Measurements from ENCODE around the gene IQSEC1.

The IQSEC1 gene

DNA sequence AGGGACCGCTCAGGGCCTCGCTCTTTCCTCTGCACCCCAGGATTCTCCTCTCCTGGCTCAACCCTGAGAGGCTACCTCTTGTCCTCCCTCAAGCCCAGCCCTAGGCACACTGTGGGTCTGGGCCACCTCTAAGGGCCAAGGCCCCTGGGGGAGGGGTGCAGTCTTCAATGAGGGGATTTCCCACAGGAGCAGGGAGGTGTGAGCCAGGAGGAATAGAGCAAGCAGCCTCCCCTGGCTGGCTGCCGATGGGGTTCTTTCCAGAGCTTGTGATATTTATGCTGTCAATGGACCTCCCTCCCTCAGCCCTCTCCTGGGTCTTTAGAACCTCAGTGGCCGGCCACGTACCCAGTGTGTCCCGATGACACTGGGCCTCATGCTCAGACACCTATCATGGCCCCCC lies 132.4 kb downstream of the IQSEC1 start:
- no peak for TF ChIP-seq GATA2 (IDR thresholded peaks at IDR 0.05; ENCODE audit: low read depth, low read length)
- TF ChIP-seq GATA3 (IDR thresholded peaks at IDR 0.05; ENCODE audit: low read depth, low read length): no peak

DNA sequence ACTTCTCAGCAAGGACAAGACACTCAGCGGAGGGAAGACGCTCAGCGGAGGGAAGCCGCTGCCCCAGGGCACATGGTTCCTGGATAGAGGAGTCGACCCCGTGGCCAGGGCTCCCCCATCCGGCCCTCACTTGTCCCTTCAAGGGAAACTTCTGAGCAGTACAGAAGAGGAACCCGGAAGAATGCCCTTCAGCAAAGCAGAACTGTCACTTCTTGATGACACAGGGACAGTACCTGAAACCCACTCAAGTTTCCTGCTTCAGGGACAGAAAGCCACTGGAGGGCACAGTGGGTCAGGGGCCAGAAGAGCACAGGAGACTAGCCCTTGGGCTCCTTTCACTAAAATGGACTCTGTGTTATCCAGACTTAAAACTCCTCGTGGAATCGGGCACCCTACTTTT lies 134.1 kb downstream of the IQSEC1 start:
- TF ChIP-seq GATA2 (IDR thresholded peaks at IDR 0.05; ENCODE audit: low read depth, low read length): no peak

DNA sequence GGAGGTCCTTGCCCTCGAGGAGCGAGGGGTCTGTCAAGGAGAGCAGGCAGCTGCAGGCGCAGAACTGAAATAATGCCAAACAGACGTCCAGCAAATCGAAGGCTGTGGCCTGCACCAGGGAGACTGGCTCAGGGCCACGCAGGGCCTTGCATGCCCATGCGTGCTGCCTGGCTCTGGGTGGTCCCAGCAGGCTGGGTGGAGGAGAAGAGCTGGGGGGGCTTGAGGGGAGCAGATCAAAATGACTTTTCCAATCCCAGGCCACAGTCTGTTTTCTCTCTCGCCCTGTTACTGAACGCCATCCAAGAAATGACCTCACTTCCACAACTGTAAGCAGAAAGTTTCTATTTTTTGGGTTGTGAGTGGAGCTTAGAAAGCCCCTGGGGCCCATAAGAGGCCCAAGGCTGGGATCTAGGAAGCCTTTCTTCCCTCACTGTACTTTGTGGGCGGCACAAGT lies 134.9 kb downstream of the IQSEC1 start:
- TF ChIP-seq GATA3 (IDR thresholded peaks at IDR 0.05; ENCODE audit: low read depth, low read length): no peak

DNA sequence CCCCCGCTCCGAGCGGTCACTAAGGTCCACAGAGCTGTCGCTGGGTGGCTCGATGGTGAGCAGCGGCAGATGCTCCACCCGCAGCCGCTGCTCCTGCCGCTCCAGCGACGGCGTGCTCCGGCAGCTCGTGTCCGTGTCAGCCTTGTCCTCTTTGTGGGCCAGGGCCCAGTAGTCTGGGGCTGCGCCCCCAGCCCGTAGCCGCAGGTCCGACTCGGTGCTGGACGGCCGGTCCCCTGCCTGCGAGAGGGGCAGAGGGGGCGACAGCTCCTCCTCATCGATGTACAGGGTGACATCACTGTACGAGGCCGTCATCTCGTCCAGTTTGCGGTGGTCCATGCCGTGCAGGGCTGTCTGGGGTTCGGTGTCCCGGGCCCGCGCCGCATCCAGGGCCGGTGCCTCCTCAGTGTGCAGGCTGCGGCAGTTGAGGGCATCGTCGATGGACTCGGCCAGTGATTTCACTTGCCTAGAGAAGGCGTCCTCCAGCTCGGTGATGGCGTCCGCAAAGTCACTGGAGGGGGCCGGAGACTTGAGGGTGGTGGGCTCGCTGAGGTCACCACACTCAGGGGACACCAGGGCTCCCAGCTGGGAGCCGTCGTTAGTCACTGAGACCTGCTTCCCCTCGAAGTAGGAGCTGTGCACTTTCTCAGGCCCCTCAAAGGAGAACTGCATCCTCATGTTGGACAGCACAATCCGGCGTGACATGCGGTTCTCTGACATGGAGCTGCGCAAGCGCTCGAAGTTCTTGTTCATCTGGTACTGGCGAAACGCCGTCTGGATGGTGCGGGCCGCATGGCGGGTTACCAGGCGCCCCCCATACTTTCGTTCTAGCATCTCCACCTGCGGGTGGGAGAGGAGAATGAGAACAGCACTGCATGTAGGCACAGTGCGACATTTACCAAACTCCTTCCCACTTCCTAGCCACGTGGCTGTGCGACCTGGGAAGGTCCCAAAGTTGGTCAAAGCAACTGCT lies 137.1 kb downstream of the IQSEC1 start:
- TF ChIP-seq GATA3 (IDR thresholded peaks at IDR 0.05; ENCODE audit: low read depth, low read length) (no peak), GATA2 (IDR thresholded peaks at IDR 0.05; ENCODE audit: low read depth, low read length) (no peak)

DNA sequence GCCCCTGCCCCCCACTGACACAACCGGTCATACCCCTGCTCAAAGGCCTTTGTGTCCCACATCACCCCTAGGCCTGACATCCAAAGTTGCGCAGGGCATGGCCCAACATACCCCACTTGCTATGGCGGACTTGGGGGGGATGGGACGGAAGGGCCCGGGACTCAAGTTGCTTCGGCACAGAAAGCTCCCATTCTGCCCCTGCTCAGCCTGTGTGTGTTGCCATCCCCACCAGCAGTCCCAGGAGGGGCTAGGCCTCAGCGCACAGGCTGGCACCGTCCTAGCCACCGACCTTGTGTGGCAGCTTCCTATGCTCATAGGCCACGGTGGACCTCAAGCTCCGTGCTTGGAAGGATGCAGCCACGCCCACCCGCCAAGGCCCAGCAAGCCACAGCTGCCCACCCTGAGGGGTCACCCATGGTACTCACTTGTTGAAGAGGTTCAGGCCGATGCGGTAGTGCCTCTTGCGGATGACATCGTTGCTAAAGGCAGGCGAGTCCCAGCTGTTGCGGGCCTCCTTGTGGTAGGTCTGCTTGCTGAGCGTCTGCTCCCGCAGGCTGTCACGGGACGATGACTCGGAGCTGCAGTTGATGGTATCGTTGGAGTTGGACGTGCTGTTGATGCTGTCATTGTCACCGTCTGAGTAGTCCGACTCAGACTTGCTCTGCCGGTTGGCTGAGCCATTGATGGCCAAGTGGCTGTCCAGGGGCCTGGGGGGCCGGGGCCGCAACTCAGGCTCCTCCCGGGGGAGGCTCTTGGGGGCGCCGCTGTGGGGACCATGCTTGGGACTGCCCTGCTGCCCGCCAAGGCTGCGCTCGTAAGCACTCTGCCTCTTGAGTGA lies 138.0 kb downstream of the IQSEC1 start:
- TF ChIP-seq GATA2 (IDR thresholded peaks at IDR 0.05; ENCODE audit: low read depth, low read length) (no peak), GATA3 (IDR thresholded peaks at IDR 0.05; ENCODE audit: low read depth, low read length) (no peak)

DNA sequence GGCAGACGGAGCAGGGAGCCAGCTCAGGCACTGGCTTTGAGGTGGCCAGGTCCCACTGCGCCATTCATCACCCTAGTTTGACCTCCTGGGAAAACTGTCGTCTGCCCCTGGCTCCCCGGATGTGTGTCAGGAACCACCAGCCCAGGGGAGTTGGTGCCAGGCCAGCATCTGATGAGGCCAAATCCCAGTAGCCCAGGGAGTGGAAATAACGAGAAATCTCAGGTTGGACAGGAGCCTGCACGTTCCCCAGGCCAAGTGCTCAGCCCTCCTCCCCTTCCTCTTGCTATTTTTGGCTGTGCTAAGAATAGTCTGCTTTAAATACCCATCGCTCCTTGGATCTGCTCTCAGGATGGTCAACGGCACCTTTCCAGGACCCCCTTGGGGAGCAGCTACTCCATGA lies 138.8 kb downstream of the IQSEC1 start:
- TF ChIP-seq GATA3 (IDR thresholded peaks at IDR 0.05; ENCODE audit: low read depth, low read length) (no peak), GATA2 (IDR thresholded peaks at IDR 0.05; ENCODE audit: low read depth, low read length) (no peak)

DNA sequence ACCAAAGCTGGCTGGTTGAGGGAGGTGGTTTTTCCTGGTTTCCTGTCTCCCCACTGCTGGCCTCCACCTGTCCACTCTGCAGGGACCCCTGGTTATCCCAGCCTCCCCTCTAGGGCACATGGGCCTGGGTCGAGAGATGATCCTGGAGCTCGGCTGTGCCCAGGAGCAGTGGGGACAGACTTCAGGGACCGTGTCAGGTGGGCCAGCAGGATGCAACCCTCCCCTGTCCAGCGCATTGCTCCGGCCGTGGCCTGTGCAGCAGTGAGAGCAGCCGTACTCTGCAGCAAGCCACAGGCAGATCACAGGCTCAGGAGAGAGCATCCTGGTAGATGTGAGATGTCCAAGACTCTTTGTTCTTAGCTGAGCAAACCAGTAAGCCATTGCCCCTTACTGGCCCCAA lies 139.3 kb downstream of the IQSEC1 start:
- TF ChIP-seq GATA3 (IDR thresholded peaks at IDR 0.05; ENCODE audit: low read depth, low read length) (no peak), GATA2 (IDR thresholded peaks at IDR 0.05; ENCODE audit: low read depth, low read length) (no peak)

DNA sequence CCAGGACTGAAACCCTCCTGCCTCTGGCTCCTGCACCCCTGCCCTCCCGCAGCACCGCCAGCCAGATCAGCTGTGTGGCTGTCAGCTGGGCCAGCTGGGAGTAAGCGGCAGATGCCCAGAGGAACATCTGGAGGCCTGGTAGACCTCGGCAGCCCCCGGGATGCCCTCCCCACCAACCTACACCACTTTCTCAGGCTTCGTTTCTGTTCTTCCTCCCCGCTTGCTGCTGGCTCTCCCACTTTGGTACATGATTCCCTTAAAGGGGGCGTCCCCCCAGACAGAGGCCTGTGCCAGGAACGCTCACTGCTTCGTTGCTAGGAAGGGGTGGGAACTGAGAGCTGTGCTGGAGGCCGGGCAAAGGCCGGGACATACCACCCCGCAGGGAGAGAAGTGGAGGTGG lies 140.5 kb downstream of the IQSEC1 start:
- no peak for TF ChIP-seq GATA3 (IDR thresholded peaks at IDR 0.05; ENCODE audit: low read depth, low read length)
- TF ChIP-seq GATA2 (IDR thresholded peaks at IDR 0.05; ENCODE audit: low read depth, low read length): no peak

DNA sequence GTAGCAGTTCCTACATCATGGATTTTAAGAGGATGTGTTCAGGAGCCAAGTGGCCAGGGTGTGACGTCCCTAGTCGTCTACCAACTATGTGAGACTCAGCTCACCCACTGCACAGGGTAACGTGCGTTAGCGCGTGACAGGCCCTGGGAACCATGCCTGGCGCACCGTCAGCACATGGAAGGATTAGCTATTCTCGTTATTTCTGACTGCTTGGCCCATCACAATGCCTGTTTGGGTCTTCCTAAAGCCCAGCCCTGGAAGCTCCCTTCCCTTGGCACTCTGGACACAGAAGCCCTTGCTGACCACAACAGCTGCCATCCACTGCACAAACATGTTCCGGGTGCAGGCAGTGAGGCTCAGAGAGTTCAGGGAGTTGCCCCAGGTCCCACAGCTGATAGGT lies 140.9 kb downstream of the IQSEC1 start:
- no peak for TF ChIP-seq GATA3 (IDR thresholded peaks at IDR 0.05; ENCODE audit: low read depth, low read length)
- no peak for TF ChIP-seq GATA2 (IDR thresholded peaks at IDR 0.05; ENCODE audit: low read depth, low read length)

DNA sequence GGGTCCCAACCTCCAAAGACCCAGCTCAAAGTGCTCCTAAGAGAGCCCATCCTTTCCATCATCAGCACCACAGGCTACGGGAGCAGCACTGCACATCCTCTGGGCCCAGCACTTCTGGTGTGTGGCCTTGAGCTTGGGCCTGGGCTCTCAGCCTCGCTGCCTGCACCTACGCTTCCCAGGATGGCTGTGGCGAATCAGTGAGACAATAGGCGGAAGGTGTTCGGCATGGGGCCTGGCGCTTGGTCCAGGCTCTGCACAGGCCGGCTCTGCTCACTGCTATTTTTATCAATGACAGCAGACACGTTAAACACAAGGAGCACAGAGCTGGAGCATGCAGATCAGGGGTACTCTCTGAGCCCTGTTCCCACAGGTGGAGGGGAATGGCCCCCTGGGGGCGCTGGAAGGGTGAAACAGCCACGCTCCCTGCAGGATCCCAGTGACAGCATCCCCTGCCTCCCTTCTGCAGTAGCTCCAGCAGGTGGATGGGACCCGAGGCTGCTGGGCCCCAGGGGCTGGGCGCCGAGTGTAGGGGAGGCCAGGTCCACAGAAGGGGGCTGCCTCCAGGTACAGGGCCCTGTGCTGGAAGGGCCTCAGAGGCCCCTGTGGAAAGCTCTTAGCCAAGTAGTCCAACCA lies 141.8 kb downstream of the IQSEC1 start:
- TF ChIP-seq GATA2 (IDR thresholded peaks at IDR 0.05; ENCODE audit: low read depth, low read length) (no peak), GATA3 (IDR thresholded peaks at IDR 0.05; ENCODE audit: low read depth, low read length) (no peak)

DNA sequence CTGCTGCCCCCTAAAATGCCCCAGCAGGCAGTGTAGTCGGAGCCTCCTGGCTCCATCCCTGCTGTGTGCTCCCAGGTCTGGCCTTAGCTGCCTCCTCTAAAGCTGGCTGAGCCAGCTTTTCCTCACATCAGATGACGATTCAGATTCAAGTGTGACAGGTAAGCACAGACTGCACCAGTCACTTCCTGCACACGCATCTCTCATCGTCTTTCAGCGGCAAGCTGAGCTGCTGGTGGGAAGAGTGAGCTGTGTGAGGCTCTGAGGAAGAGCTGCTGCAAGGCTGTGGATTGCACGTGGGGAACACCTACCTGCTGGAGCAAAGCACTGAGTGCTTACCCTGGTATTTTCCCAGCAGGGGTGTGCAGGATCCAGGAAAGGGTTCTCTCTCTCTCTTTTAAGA lies 143.4 kb downstream of the IQSEC1 start:
- no peak for TF ChIP-seq GATA3 (IDR thresholded peaks at IDR 0.05; ENCODE audit: low read depth, low read length)
- no peak for TF ChIP-seq GATA2 (IDR thresholded peaks at IDR 0.05; ENCODE audit: low read depth, low read length)

DNA sequence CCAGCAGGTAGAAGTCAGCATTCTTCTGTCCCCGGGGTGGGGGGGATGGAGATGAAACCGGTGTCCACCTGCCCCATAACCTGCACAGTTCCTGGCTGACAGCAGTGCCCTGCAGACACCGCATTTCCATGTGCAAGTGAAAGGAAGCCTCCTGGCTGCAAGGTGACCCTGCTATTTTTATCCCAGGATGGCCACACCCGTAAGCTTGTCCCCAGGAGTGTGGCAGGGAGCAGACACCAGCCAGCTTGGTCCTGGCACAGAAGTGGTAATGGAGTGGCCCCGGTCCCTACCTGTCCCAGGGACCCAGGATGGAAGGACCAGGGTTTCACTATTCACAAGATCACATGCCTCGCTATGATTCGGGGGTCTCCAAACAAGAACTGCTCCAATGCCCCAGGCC lies 146.6 kb downstream of the IQSEC1 start:
- TF ChIP-seq GATA2 (IDR thresholded peaks at IDR 0.05; ENCODE audit: low read depth, low read length) (no peak), GATA3 (IDR thresholded peaks at IDR 0.05; ENCODE audit: low read depth, low read length) (no peak)

DNA sequence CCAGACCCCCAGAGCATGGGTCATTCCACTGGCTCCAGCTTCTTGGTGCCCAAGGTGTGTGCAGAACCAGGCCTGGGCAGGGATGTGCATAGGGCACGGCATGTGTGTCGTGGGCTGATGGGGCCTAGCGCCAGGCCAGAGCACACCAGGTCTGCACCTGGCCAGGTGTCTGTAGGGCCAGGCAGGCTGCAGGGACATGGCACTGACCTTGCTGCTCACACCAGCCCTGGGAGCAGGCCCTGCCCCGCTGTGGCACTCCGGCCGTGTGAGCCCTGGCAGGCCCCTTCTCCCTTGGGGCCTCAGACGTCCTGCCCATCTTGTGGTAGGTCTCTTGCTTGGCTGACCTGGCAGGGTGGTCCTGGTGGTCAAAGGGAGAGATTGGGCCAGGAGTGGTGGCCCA lies 147.6 kb downstream of the IQSEC1 start:
- TF ChIP-seq GATA3 (IDR thresholded peaks at IDR 0.05; ENCODE audit: low read depth, low read length): no peak
- no peak for TF ChIP-seq GATA2 (IDR thresholded peaks at IDR 0.05; ENCODE audit: low read depth, low read length)

DNA sequence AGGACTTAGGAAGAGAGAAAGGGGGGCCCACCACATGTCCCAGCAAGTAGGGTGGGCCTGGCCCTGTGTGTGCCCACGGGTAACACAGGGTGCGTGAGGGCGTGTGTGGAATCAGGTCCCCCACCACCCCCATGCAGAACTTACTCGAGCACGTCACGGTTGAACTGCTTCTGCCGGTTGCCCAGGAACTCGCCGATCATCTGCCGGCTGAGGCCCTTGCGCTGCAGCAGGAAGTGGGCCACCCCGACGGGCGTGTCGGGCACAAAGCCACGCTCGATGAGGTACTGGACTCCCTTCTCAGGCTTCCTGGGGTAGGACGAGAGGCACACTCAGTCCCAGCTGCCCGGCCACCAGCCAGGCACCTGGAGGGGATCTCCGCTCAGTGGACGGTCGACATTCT lies 148.8 kb downstream of the IQSEC1 start:
- TF ChIP-seq GATA2 (IDR thresholded peaks at IDR 0.05; ENCODE audit: low read depth, low read length) (no peak), GATA3 (IDR thresholded peaks at IDR 0.05; ENCODE audit: low read depth, low read length) (no peak)
